Chondrocyte (in vitro differentiated cells): ENCODE data around the gene SLC2A11. TPM values are rescaled to one million over a fixed set of nuclear protein-coding genes. Genes with fewer than 3 reads are reported as not detected.
"Not testable (repeated sequence)": the region's sequence is repeated elsewhere in the genome, so short reads cannot be mapped to it uniquely, and the experiment has no call there.

Source experiments
- DNase-seq: peaks from one replicate; pipeline ENCODE4 v3.0.0; 2021; ENCODE audit warnings: mixed read lengths, low spot score
- H3K27ac Mint-ChIP-seq: one replicate; pipeline ENCODE4 v1.8.0; 2021; ENCODE audit warnings: mild to moderate bottlenecking, moderate library complexity, mixed read lengths; ENCODE audit not compliant: unreplicated experiment
- H3K27me3 Mint-ChIP-seq: 2 replicates; pipeline ENCODE4 v1.8.0; 2021; ENCODE audit warnings: low read depth, mixed read lengths
- H3K36me3 Mint-ChIP-seq: 2 replicates; pipeline ENCODE4 v1.8.0; 2021; ENCODE audit warnings: low read depth, mixed read lengths
- H3K4me1 Mint-ChIP-seq: 2 replicates; pipeline ENCODE4 v1.8.0; 2021; ENCODE audit warnings: low read depth, mild to moderate bottlenecking, mixed read lengths
- H3K4me3 Mint-ChIP-seq: one replicate; pipeline ENCODE4 v1.8.0; 2021; ENCODE audit warnings: mild to moderate bottlenecking, moderate library complexity, mixed read lengths; ENCODE audit not compliant: unreplicated experiment
- H3K9me3 Mint-ChIP-seq: 2 replicates; pipeline ENCODE4 v1.8.0; 2021; ENCODE audit warnings: low read depth, mixed read lengths
- CTCF ChIP-seq: fragments of 200-600 bp; sonication (generic); IDR thresholded peaks from 2 replicates; pipeline ENCODE4 v1.5.0; 2021; ENCODE audit warnings: antibody characterized with exemption, mild to moderate bottlenecking, moderate library complexity
- total RNA-seq: library from RNA; stranded (reverse); gene quantifications from 3 replicates; pipeline ENCODE4 v1.2.1, GENCODE V29; 2021

The SLC2A11 gene
- total RNA-seq, 1 donor from 2014 or later, result 14.8 TPM

GRCh38 chr22:23849009-23850006 is 8.4 kb upstream of the SLC2A11 start:
- no peak overlapping the region for H3K27ac Mint-ChIP-seq
- no peaks in the 10 kb centered on the region for H3K27me3 Mint-ChIP-seq
- DNase-seq, result no peak
- TF ChIP-seq CTCF, result peak; percentile 99
- H3K36me3 Mint-ChIP-seq, result no peaks in the 10 kb centered on the region
- H3K9me3 Mint-ChIP-seq, result no peaks in the 10 kb centered on the region
- H3K4me3 Mint-ChIP-seq, result peak overlapping the region; percentile 9
- peaks cover 36% of the 10 kb centered on the region for H3K4me1 Mint-ChIP-seq

- DNase-seq, result no peak
- H3K36me3 Mint-ChIP-seq, result no peaks in the 10 kb centered on the region
- no peak overlapping the region for H3K27ac Mint-ChIP-seq
- H3K27me3 Mint-ChIP-seq, result no peaks in the 10 kb centered on the region
- no peak for TF ChIP-seq CTCF
- H3K4me3 Mint-ChIP-seq, result no peak overlapping the region
- no peaks in the 10 kb centered on the region for H3K9me3 Mint-ChIP-seq
- H3K4me1 Mint-ChIP-seq, result peaks cover 27% of the 10 kb centered on the region
Observed at GRCh38 chr22:23850136-23850611, 7.5 kb upstream of the SLC2A11 start.

- peaks cover 13% of the 10 kb centered on the region for H3K4me1 Mint-ChIP-seq
- H3K9me3 Mint-ChIP-seq, result no peaks in the 10 kb centered on the region
- no peaks in the 10 kb centered on the region for H3K36me3 Mint-ChIP-seq
- H3K27me3 Mint-ChIP-seq, result no peaks in the 10 kb centered on the region
- no peak for DNase-seq
- peak overlapping the region; percentile 82 for H3K4me3 Mint-ChIP-seq
- no peak for TF ChIP-seq CTCF
- H3K27ac Mint-ChIP-seq, result peak overlapping the region; percentile 93
Observed at GRCh38 chr22:23856721-23857605, 712 bp upstream of the SLC2A11 start.

GRCh38 chr22:23858484-23858815 is 775 bp downstream of the SLC2A11 start:
- Mint-ChIP-seq H3K27me3 (no peaks in the 10 kb centered on the region), H3K36me3 (peaks cover 7% of the 10 kb centered on the region), H3K4me3 (peak overlapping the region; percentile 82), H3K9me3 (no peaks in the 10 kb centered on the region), H3K4me1 (peaks cover 13% of the 10 kb centered on the region), H3K27ac (peak overlapping the region; percentile 93)
- DNase-seq, result no peak
- TF ChIP-seq CTCF, result no peak

- H3K27ac Mint-ChIP-seq, result no peak overlapping the region
- no peaks in the 10 kb centered on the region for H3K27me3 Mint-ChIP-seq
- DNase-seq, result no peak
- no peaks in the 10 kb centered on the region for H3K9me3 Mint-ChIP-seq
- peaks cover 7% of the 10 kb centered on the region for H3K36me3 Mint-ChIP-seq
- H3K4me3 Mint-ChIP-seq, result no peak overlapping the region
- no peak for TF ChIP-seq CTCF
- H3K4me1 Mint-ChIP-seq, result peaks cover 13% of the 10 kb centered on the region
Observed at GRCh38 chr22:23859201-23859600, 1.5 kb downstream of the SLC2A11 start.

GRCh38 chr22:23860187-23860586 is 2.5 kb downstream of the SLC2A11 start:
- not testable (repeated sequence) for H3K36me3 Mint-ChIP-seq, H3K27ac Mint-ChIP-seq, H3K9me3 Mint-ChIP-seq, H3K27me3 Mint-ChIP-seq, H3K4me3 Mint-ChIP-seq, DNase-seq
- peaks cover 13% of the 10 kb centered on the region for H3K4me1 Mint-ChIP-seq
